Measurements from ENCODE around the gene TRANK1.
A peak's percentile ranks its signal among the peaks of the same experiment; 100 is the strongest.
"Not testable (repeated sequence)": the region's sequence is repeated elsewhere in the genome, so short reads cannot be mapped to it uniquely, and the experiment has no call there.

Gene TRANK1

DNA sequence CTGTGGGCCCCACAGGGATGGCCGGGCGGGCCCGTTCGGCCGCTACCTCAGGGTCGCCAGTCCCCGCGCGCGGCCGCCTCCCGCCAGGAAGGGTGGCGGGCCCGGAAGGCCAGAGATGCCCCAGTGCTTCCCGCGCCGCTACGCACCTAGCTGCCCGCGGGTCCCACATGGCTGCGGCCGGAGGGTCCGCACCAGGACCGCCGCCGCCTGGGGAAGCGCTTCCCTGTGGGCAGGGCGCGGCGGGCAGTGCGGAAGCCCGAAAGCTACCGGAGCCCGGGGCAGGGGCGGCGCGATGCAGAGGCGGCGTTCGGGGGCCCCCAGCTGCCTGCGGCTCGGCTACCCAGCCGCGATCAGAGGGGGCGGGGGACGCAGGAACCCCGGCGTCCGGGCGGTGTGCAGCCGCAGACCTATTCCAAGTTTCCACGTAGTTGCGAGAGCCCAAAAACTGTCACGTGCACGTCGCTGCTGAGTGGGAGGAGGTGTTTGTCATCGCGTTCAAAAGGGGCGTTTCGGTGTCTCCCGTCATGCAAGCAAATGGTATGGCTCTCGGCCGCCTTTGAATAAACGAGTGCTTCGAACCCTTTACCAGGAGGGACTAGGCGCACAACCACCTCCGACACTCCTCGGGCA is at the start of gene TRANK1:
TSS of gene TRANK1 (minus strand) at position 414 of the 630 bp plus-strand sequence. CDS start at position 169, 245 bp downstream.
- DNase-seq (ENCODE audit: low spot score), result peak; percentile 85

DNA sequence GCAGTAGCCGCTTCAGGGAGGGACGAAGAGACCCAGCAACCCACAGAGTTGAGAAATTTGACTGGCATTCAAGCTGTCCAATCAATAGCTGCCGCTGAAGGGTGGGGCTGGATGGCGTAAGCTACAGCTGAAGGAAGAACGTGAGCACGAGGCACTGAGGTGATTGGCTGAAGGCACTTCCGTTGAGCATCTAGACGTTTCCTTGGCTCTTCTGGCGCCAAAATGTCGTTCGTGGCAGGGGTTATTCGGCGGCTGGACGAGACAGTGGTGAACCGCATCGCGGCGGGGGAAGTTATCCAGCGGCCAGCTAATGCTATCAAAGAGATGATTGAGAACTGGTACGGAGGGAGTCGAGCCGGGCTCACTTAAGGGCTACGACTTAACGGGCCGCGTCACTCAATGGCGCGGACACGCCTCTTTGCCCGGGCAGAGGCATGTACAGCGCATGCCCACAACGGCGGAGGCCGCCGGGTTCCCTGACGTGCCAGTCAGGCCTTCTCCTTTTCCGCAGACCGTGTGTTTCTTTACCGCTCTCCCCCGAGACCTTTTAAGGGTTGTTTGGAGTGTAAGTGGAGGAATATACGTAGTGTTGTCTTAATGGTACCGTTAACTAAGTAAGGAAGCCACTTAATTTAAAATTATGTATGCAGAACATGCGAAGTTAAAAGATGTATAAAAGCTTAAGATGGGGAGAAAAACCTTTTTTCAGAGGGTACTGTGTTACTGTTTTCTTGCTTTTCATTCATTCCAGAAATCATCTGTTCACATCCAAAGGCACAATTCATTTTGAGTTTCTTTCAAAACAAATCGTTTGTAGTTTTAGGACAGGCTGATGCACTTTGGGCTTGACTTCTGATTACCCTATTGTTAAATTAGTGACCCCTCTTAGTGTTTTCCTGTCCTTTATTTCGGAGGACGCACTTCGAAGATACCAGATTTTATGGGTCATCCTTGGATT is 48.8 kb upstream of the TRANK1 start, which contains the start of gene MLH1:
TSS of gene MLH1 (plus strand) at position 193 of the 958 bp plus-strand sequence. CDS start at position 223, 30 bp downstream.
- DNase-seq (ENCODE audit: low spot score), result peak; percentile 97

- DNase-seq (ENCODE audit: low spot score), result peak; percentile 98
Observed at GRCh38 chr3:36992806-36993325, 48.0 kb upstream of the TRANK1 start, which contains the start of gene EPM2AIP1. EPM2AIP1 (minus strand) TSS chr3:36993131; CDS start chr3:36993077, 54 bp downstream.

DNA sequence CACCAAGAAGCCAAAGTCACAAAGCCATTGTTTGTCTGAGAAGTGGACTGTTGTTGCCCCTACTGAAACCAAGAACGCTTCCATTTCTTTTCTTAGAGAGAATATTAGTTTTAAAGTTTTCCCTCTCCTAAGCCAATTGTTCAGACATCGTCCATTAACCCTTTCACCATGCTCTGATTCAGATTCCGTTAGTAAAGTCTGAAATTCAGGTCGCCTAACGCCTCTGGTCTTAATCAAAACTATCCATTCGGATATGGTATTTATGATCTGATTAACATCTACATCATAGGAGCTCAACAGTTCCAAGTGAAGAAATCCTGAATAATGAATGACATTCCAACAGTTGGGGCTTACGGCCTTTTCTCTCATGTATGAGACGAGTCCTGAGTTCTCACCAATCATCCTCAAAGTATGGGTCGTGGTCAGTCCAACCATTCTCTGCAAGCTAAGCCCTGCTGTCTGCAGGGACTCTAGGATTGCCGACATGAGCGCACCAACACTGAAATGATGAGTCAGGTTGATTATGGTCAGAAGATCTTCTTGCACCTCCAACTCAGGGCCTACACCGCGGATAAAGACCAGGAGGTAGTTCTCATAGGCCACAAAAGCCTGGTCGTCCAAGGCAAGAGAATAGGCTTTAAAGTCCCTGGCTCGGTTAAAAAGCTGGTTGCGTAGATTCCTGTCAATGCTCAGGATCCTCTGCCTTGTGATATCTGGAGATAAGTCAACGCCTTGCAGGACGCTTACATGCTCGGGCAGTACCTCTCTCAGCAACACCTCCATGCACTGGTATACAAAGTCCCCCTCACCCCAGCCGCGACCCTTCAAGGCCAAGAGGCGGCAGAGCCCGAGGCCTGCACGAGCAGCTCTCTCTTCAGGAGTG is 47.3 kb upstream of the TRANK1 start:
- peak; percentile 37 for DNase-seq (ENCODE audit: low spot score)

- DNase-seq (ENCODE audit: low spot score), result no peak
Observed at GRCh38 chr3:36991147-36991546, 46.3 kb upstream of the TRANK1 start.

- DNase-seq (ENCODE audit: low spot score), result no peak
Observed at GRCh38 chr3:36989568-36989967, 44.7 kb upstream of the TRANK1 start.

DNA sequence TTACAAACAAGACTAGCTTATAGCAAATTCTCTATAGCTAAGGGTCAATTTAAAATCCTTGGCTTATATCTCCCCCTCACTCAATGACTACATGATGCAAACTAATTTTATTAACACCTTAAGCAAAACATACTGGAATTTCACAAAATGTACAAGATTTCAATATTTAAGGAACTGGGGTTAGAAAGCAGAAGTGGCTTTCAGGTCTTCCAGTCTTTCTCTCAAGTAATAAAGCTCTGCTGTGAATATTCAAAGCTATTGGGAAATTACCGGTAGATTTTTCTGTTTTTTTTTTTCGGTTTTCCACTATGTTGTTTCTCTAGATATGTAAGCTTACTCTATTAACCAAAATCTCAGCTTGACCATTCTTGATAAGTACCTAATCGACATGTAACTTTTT is 44.2 kb upstream of the TRANK1 start:
- no peak for DNase-seq (ENCODE audit: low spot score)

DNA sequence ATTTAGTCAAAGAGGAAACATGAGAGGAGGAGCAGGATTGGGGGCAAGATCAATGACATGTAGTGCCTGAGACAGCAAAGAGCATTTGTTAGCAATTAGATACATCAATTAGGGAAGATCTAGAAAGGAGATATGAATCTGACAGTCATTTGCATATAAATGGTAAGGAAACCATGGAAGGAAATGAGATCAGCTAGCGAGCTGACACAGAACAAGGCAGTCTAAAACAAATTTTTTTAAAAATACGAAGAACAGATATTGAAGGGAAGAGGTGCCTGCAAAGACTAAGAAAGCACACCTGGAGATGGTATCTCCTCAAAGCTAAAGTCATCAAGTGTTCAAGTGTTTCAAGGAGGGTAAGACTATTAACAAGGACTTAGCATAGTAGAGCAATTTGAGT is 43.5 kb upstream of the TRANK1 start:
- DNase-seq (ENCODE audit: low spot score), result no peak

GRCh38 chr3:36981006-36981405 is 36.2 kb upstream of the TRANK1 start:
- DNase-seq (ENCODE audit: low spot score), result no peak

- no peak for DNase-seq (ENCODE audit: low spot score)
Observed at GRCh38 chr3:36973139-36973538, 28.3 kb upstream of the TRANK1 start.

DNA sequence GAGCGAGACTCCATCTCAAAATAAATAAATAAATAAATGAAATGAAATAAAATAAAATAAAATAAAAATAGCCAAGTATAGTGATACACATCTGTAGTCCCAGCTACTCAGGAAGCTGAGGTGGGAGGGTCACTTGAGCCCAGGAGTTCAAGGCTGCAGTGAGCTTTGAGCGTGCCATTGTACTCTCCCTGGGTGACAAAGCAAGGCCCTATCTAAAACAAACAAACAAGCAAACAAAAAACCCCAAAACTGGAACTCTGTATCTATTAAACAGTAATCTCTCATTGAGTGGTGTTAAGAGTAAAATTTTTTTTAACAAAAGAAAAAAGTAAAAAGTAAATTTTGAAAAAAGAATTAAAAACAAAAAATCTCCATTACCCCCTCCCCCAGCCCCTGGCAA is 27.3 kb upstream of the TRANK1 start:
- no peak for DNase-seq (ENCODE audit: low spot score)

GRCh38 chr3:36969540-36970432 is 24.9 kb upstream of the TRANK1 start:
- DNase-seq (ENCODE audit: low spot score), result peak; percentile 48

DNA sequence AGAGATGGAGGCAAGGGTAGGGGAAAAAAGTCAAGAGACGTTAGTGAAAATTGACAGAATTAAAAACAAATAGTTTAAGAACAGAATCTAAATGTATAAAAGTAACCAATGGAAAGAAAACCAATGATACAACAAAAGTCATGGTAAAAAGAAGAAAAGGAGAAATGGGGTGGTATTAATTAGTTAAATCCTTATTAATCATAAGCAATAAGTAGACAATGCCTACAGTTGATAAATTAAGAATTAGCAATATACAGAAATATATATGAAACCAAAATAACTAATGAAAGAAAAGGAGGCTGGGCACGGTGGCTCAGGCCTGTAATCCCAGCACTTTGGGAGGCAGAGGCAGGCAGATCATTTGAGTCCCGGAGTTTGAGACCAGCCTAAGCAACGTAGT is 24.2 kb upstream of the TRANK1 start:
- no peak for DNase-seq (ENCODE audit: low spot score)

DNA sequence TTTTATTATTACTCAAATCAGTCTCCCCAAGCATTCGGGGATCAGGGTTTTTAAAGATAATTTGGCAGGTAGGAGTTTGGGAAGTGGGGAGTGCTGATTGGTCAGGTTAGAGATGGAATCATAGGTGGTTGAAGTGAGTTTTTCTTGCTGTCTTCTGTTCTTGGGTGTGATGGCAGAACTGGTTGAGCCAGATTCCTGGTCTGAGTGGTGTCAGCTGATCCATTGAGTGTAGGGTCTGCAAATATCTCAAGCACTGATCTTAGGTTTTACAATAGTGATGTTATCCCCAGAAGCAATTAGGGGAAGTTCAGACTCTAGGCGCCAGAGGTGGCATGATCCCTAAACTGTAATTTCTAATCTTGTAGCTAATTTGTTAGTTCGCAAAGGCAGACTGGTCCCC is 20.6 kb upstream of the TRANK1 start:
- no peak for DNase-seq (ENCODE audit: low spot score)

DNA sequence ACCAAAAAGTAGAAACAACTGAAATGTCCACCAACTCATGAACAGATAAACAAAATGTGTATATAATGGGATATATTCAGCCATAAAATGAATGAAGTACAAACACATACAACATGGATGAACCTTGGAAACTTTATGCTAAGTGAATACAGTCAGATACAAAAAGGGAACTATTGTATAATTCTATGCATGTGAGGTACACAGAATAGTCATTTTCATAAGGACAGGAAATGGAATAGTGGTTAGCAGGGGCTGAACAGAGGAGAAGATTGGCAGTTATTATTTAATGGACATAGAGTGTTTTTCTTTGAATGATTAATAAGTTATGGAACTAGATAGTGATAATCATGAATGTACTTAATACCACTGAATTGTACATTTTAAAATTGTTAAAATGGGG is 20.0 kb upstream of the TRANK1 start:
- DNase-seq (ENCODE audit: low spot score), result no peak

GRCh38 chr3:36964331-36964730 is 19.5 kb upstream of the TRANK1 start:
- DNase-seq (ENCODE audit: low spot score), result no peak

DNA sequence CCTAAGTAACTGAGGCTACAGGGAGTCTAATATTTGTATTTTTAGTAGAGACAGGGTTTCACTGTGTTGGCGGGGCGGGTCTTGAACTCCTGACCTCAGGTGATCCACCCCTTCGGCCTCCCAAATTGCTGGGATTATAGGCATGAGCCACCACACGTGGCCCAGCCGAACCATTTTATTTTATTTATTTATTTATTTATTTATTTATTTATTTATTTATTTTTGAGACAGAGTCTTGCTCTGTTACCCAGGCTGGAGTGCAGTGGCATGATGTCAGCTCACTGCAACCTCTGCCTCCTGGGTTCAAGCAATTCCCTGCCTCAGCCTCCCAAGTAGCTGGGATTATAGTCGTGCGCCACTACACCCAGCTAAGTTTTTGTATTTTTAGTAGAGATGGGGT is 18.2 kb upstream of the TRANK1 start:
- DNase-seq (ENCODE audit: low spot score), result not testable (repeated sequence)

DNA sequence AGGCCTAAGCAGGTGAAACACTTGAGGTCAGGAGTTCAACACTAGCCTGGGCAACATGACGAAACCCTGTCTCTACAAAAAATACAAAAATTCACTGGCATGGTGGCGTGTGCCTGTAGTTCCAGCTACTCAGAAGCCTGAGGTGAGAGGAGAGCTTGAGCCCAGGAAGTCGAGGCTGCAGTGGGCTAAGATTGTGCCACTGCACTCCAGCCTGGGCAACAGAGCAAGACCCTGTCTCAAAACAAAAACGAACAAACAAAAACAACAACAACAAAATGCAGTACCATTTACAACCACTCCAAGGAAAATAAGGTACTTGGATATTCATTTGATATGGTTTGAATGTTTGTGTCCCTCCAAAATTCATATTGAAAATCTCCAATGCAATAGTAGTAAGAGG is 15.6 kb upstream of the TRANK1 start:
- no peak for DNase-seq (ENCODE audit: low spot score)

GRCh38 chr3:36959821-36960220 is 15.0 kb upstream of the TRANK1 start:
- no peak for DNase-seq (ENCODE audit: low spot score)

GRCh38 chr3:36957862-36958686 is 13.2 kb upstream of the TRANK1 start:
- peak; percentile 67 for DNase-seq (ENCODE audit: low spot score)

All from AG20443 (cell line).